ENCODE data around the gene PTPRCAP. TPM values are rescaled to one million over a fixed set of nuclear protein-coding genes. Genes with fewer than 3 reads are reported as not detected.

The PTPRCAP gene
- total RNA-seq, 1 experiment from 2014 or later: 0.27 TPM

DNA sequence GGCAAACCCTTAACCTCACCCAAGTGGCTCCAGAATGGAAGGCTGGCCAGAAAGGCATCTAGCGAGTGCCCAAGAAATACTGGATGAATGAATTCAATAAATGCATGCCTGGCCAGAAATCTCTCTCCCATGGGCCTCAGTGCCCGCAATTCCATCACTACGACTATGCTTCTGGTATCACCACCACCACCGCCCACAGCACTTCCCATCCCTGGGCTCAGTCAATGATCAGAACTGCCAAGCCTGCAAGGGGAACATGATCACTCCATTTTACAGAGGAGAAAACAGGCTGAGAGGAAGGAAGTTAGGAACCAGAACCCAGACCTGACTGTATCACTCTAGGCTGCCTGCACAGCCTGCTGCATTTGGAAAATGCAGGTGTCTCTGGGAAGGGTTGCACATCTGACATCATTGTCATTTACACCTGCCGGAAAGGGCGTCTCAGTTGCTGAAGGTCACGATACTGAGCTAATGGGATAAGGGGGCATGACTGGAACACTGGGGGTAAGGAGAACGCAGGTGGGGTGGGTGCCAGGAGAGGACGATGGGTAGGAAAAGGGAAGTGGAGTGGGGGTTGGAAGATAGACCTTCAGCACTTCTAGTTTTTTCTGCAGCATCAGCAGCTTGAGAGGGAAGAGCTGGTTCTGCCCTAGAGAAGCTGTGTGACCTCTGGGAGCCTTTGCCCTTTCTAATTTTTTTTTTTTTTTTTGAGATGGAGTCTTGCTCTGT is 11.8 kb upstream of the PTPRCAP start:
- no peak overlapping the region for H3K4me3 Mint-ChIP-seq (ENCODE audit: unreplicated experiment)
- no peaks in the 10 kb centered on the region for H3K9me3 ChIP-seq
- no peaks in the 10 kb centered on the region for H3K27me3 Mint-ChIP-seq (ENCODE audit: insufficient read depth, unreplicated experiment)
- no TSS peak for BruUV-seq (replicated peaks)
- peaks cover 7% of the 10 kb centered on the region for H3K4me1 ChIP-seq
- H3K9me3 Mint-ChIP-seq (ENCODE audit: unreplicated experiment): no peaks in the 10 kb centered on the region
- peaks cover 9% of the 10 kb centered on the region for H3K4me1 Mint-ChIP-seq (ENCODE audit: low read depth, unreplicated experiment)
- intact Hi-C loops (cut with micrococcal nuclease; ENCODE audit: unreplicated experiment): no loop called here
- ChIA-PET POLR2A (interaction anchor here (0.9 kb wide), 1 partner anchor 58 kb away, joined by 5 read pairs; the partner anchor contains the start of gene RAD9A), CTCF (no interaction called here)
- H3K4me3 ChIP-seq (ENCODE audit: low read depth, low read length): no peak overlapping the region
- H3K36me3 Mint-ChIP-seq (ENCODE audit: insufficient read depth, unreplicated experiment): peaks cover 6% of the 10 kb centered on the region
- no peaks in the 10 kb centered on the region for H3K27me3 ChIP-seq (replicated peaks; ENCODE audit: control insufficient read depth, insufficient read depth, low read length)
- TF ChIP-seq, protein P1, sequence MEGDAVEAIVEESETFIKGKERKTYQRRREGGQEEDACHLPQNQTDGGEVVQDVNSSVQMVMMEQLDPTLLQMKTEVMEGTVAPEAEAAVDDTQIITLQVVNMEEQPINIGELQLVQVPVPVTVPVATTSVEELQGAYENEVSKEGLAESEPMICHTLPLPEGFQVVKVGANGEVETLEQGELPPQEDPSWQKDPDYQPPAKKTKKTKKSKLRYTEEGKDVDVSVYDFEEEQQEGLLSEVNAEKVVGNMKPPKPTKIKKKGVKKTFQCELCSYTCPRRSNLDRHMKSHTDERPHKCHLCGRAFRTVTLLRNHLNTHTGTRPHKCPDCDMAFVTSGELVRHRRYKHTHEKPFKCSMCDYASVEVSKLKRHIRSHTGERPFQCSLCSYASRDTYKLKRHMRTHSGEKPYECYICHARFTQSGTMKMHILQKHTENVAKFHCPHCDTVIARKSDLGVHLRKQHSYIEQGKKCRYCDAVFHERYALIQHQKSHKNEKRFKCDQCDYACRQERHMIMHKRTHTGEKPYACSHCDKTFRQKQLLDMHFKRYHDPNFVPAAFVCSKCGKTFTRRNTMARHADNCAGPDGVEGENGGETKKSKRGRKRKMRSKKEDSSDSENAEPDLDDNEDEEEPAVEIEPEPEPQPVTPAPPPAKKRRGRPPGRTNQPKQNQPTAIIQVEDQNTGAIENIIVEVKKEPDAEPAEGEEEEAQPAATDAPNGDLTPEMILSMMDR (IDR thresholded peaks at IDR 0.05; ENCODE audit: insufficient read depth in 1 of 2, low read depth in 1 of 2, low read length in 1 of 2, severe bottlenecking in 1 of 2, unreplicated experiment in 1 of 2): no peak
- no peak overlapping the region for H3K27ac Mint-ChIP-seq (ENCODE audit: unreplicated experiment)
- no peak for DNase-seq
- H3K36me3 ChIP-seq (ENCODE audit: control insufficient read depth, insufficient read depth, low read length): no peaks in the 10 kb centered on the region

DNA sequence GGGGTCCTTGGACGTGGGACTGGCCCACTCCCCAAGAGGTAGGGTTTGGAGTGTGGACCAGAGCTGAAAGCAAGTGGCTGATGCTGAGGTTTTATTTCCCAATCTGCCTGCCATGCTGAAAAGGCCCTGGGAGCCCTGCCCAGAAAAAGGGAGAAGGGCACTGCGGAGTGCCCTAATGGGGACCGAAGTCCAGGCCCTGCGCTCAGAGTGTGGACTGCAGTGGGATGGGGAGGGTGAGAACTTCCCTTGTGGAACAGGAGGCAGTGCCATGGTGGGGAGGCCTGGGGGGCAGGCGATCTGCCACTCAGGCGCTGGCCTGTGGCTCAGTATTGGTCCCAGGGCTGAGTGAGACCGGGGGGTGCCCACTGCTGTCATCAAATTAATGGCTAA is 10.7 kb upstream of the PTPRCAP start:
- no peaks in the 10 kb centered on the region for H3K9me3 ChIP-seq
- intact Hi-C loops (cut with micrococcal nuclease; ENCODE audit: unreplicated experiment): no loop called here
- TF ChIP-seq, protein P1 (IDR thresholded peaks at IDR 0.05; ENCODE audit: insufficient read depth in 1 of 2, low read depth in 1 of 2, low read length in 1 of 2, severe bottlenecking in 1 of 2, unreplicated experiment in 1 of 2): no peak
- DNase-seq: no peak
- Mint-ChIP-seq H3K27ac (ENCODE audit: unreplicated experiment) (no peak overlapping the region), H3K4me3 (ENCODE audit: unreplicated experiment) (no peak overlapping the region), H3K4me1 (ENCODE audit: low read depth, unreplicated experiment) (peaks cover 9% of the 10 kb centered on the region), H3K9me3 (ENCODE audit: unreplicated experiment) (no peaks in the 10 kb centered on the region), H3K27me3 (ENCODE audit: insufficient read depth, unreplicated experiment) (no peaks in the 10 kb centered on the region), H3K36me3 (ENCODE audit: insufficient read depth, unreplicated experiment) (peaks cover 15% of the 10 kb centered on the region)
- no peak overlapping the region for H3K4me3 ChIP-seq (ENCODE audit: low read depth, low read length)
- no TSS peak for BruUV-seq (replicated peaks)
- no peaks in the 10 kb centered on the region for H3K36me3 ChIP-seq (ENCODE audit: control insufficient read depth, insufficient read depth, low read length)
- ChIA-PET CTCF (no interaction called here), POLR2A (no interaction called here)
- H3K27me3 ChIP-seq (replicated peaks; ENCODE audit: control insufficient read depth, insufficient read depth, low read length): no peaks in the 10 kb centered on the region
- peaks cover 8% of the 10 kb centered on the region for H3K4me1 ChIP-seq

- POLR2A ChIA-PET: no interaction called here
- CTCF ChIA-PET: interaction anchor here (0.6 kb wide), 1 partner anchor 28 kb away, joined by 3 read pairs; no protein-coding TSS in a partner anchor
- intact Hi-C loops (cut with micrococcal nuclease; ENCODE audit: unreplicated experiment): no loop called here
- Mint-ChIP-seq H3K4me1 (ENCODE audit: low read depth, unreplicated experiment) (peaks cover 9% of the 10 kb centered on the region), H3K27ac (ENCODE audit: unreplicated experiment) (peak overlapping the region; percentile 83), H3K27me3 (ENCODE audit: insufficient read depth, unreplicated experiment) (no peaks in the 10 kb centered on the region), H3K36me3 (ENCODE audit: insufficient read depth, unreplicated experiment) (peaks cover 42% of the 10 kb centered on the region), H3K4me3 (ENCODE audit: unreplicated experiment) (peak overlapping the region; percentile 90), H3K9me3 (ENCODE audit: unreplicated experiment) (no peaks in the 10 kb centered on the region)
- no peak for DNase-seq
- Histone ChIP-seq H3K36me3 (ENCODE audit: control insufficient read depth, insufficient read depth, low read length) (peaks cover 13% of the 10 kb centered on the region), H3K4me3 (ENCODE audit: low read depth, low read length) (no peak overlapping the region), H3K4me1 (peaks cover 20% of the 10 kb centered on the region), H3K9me3 (no peaks in the 10 kb centered on the region), H3K27me3 (replicated peaks; ENCODE audit: control insufficient read depth, insufficient read depth, low read length) (no peaks in the 10 kb centered on the region)
- TF ChIP-seq, protein P1 (IDR thresholded peaks at IDR 0.05; ENCODE audit: insufficient read depth in 1 of 2, low read depth in 1 of 2, low read length in 1 of 2, severe bottlenecking in 1 of 2, unreplicated experiment in 1 of 2): no peak
- no TSS peak for BruUV-seq (replicated peaks)
Measured at GRCh38 chr11:67445515-67445914, 8.0 kb upstream of the PTPRCAP start.
